GM19023 (cell line): ENCODE data around the gene PRKCD.

Experiments
- ATAC-seq: cut with Tn5 transposase; IDR thresholded peaks from one replicate; pipeline ENCODE4 v1.9.1; 2021; ENCODE audit warnings: mild to moderate bottlenecking, moderate library complexity; ENCODE audit not compliant: unreplicated experiment

PRKCD gene

GRCh38 chr3:53230789-53231188 lies 69.8 kb downstream of the PRKCD start:
- no peak for ATAC-seq

- no peak for ATAC-seq
Observed at GRCh38 chr3:53231532-53232511, 70.8 kb downstream of the PRKCD start.

GRCh38 chr3:53232641-53233377 lies 71.8 kb downstream of the PRKCD start:
- no peak for ATAC-seq

- no peak for ATAC-seq
Observed at GRCh38 chr3:53234130-53234840, 73.3 kb downstream of the PRKCD start.

GRCh38 chr3:53234841-53235232 lies 73.8 kb downstream of the PRKCD start:
- no peak for ATAC-seq

- no peak for ATAC-seq
Observed at GRCh38 chr3:53235545-53235944, 74.5 kb downstream of the PRKCD start.

- ATAC-seq, result no peak
Observed at GRCh38 chr3:53236112-53236841, 75.3 kb downstream of the PRKCD start.

GRCh38 chr3:53238051-53238850 lies 77.2 kb downstream of the PRKCD start:
- ATAC-seq, result no peak

- no peak for ATAC-seq
Observed at GRCh38 chr3:53238886-53239285, 77.9 kb downstream of the PRKCD start.

GRCh38 chr3:53239800-53240199 lies 78.8 kb downstream of the PRKCD start:
- no peak for ATAC-seq

GRCh38 chr3:53240989-53241972 lies 80.3 kb downstream of the PRKCD start:
- ATAC-seq, result no peak

- no peak for ATAC-seq
Observed at GRCh38 chr3:53242155-53242554, 81.1 kb downstream of the PRKCD start.
